ENCODE results near the gene ADAM33.

ADAM33 gene

GRCh38 chr20:3645309-3646066, 36.3 kb downstream of the ADAM33 start:
- DNase-seq: no peak

GRCh38 chr20:3640259-3640658, 41.6 kb downstream of the ADAM33 start:
- no peak for DNase-seq

DNA sequence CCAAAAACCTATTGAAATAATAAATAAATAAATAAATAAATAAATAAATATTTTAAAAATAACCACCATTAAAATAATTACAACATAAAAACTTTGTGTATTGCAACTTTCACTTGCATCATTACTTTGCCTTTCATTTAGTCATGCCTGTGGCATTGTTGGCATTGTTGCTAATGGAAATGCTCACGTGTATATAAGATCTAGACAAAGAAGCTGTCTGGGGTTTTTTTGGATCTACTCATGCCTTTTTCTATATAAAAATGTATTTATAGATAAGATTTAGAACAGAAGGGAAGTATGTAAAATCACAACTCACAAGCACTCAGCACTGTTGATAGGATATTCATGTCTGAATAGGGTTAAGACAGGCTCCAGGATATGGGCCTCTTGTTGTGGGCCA, 46.5 kb downstream of the ADAM33 start:
- DNase-seq: no peak

DNA sequence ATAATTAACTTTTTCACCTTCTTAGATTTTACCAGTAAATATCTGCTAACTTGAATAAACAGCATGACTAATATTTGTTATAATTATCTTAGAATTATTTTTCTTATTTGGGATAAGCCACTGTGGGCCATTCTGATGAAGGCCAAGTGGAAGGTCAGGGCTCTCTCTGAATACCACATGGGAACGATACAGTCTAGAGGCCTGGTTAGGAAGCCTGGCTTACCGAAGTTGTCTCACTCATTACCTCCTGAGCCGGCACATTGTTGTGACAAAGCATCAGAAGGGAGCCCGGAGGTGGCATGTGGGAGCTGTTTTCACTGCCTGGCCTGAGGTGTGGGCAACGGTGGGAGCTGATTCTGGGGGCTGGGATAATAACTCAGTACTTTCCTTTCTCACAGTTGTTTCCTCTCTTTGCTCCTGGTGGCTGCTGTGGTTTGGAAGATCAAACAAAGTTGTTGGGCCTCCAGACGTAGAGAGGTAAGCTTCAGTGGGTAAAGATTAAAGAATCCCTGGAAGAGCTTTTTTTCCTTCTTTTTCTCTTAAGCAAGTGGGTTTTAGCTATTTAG, 47.8 kb downstream of the ADAM33 start:
- DNase-seq: no peak

- no peak for DNase-seq
Measured at GRCh38 chr20:3632311-3633004, 49.4 kb downstream of the ADAM33 start.

GRCh38 chr20:3631534-3631933, 50.3 kb downstream of the ADAM33 start:
- DNase-seq: no peak

DNA sequence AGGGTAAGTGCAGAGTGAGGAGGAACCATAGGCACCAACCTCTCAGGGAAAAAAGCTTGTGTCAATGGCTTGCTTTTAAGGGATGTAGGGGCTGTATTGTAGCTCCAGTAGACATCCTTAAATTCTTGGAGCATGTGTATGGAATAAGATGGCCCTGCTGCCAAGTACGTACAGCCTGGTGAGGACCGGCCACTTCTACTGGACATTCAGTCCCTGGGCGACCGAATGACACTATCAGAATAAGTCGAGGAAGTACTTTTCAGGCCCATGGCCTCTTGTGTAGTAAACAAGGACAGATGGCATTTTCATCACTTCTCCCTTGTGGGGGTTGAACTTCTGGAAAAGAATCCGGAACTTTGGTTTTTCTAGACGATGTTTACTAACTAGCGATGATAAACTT, 51.4 kb downstream of the ADAM33 start:
- no peak for DNase-seq

GRCh38 chr20:3629893-3630292, 51.9 kb downstream of the ADAM33 start:
- DNase-seq: no peak

DNA sequence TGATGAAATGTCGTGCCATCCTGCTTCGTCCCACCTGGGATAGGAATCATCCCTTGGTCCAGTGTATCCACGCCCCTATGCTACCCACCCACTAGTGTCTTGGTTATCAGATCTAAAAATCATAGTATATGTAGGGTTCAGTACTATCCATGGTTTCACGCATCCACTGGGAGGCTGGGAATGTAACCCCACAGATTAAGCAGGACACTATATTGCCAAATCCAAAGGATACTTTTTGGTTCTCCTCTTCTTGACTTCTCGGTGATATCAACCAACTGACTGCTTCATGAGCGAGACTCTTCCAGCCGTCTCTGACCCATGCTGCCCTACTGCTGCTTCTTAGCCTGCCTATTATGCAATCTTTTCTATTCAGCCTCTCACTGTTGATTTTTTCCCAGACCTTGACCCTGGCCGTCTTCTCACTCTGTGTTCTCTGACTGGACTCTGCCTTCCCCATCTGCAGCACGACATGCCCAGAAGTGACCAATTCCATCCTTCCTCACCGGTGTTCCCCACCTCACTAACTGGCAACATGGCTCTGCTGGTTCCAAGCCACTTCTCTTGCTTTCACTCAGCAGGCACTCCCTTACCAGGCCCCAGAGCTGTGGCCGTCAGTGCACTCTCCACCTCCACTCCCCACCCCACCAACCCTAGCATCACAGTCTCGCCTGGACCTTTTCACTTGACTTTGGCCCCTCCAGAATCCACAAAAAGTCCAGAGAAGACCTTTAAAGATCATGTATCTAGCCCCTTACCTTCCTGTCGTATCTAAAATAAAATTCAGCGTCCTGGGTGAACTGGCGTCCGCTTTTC, 53.1 kb downstream of the ADAM33 start:
- DNase-seq: no peak

GRCh38 chr20:3627476-3627875, 54.3 kb downstream of the ADAM33 start:
- no peak for DNase-seq

DNA sequence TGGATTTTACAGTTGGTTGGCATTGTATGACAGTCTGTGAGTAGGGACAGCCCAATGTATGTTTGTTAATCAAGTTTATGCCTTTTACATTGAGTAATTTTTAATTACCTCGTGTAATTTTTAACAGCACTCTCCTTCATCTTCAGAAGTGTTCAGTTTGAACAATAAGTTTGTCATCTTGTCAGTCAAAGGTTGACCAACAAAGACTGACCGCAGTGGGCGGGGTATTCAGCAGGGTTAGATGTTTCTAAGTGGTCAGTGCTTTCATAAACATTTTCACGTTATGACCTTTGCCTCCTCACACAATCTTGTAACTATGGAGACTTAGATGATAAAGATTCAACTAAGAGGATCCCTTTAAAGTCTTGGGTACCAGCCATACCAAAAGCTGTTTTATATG, 59.4 kb downstream of the ADAM33 start:
- no peak for DNase-seq

DNA sequence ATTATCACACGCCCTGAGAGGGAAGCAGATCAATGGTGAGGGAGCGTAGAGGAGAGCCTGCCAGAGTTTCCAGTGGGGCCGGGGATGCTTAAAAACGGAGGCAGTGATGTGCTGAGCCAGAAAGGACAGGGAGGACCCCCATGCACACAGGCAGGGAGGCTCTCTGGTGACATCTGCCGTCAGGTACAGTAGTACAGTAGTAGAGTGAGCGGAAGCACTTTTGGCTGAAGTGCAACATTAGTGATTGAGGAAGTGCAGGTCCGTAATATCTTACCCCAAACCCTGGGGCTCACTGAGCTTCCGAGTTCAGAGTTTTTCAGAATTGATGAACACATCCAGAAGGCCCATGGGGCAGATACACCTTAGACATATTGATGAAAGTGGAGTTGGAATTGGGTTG, 60.7 kb downstream of the ADAM33 start:
- no peak for DNase-seq
